Sciatic nerve (tissue), 2 donors: ENCODE data around the gene EID3. TPM values are rescaled to one million over a fixed set of nuclear protein-coding genes. Genes with fewer than 3 reads are reported as not detected.

ENCODE experiments used
- ATAC-seq: fragments of 200-7000 bp; cut with Tn5 transposase; one replicate; pipeline ENCODE4 v1.9.1; 2020; ENCODE audit warnings: mild to moderate bottlenecking, moderate library complexity
- DNase-seq: peaks from one replicate; pipeline ENCODE4 v3.0.0-alpha.2; 2020; ENCODE audit warnings: low spot score
- intact Hi-C: fragments of 100-400 bp; cut with DNase I; formaldehyde crosslinking; loops from one replicate; pipeline ENCODE4 v1.14.2; 2022
- total RNA-seq: library from RNA; stranded (reverse); fragmentation: NEBNext Ultra II Directional; extraction: Animal tissue kit (Norgen Biotek cat#: 25700); gene quantifications from one replicate; pipeline ENCODE4 v1.2.1, GENCODE V29; 2021
- donor health status: DM: no; HTN: no; CAD: no.
- donor health status: DM: no; HTN: no; CAD: no.

Gene EID3
- total RNA-seq, 1 donor from 2014 or later: 8.5 TPM

DNA sequence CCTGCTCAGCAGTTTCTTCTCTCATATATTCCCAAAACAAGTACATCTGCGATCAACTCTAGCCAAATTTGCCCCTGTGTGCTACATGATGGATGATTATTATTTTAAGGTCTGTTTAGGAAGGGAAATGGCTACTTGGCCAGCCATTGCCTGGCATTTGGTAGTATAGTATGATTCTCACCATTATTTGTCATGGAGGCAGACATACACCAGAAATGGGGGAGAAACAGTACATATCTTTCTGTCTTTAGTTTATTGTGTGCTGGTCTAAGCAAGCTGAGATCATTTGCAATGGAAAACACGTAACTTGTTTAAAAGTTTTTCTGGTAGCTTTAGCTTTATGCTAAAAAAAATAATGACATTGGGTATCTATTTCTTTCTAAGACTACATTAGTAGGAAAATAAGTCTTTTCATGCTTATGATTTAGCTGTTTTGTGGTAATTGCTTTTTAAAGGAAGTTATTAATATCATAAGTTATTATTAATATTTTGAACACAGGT is 45.5 kb downstream of the EID3 start:
- intact Hi-C loops: no loop called here
- DNase-seq (no peak), ATAC-seq (no peak)

DNA sequence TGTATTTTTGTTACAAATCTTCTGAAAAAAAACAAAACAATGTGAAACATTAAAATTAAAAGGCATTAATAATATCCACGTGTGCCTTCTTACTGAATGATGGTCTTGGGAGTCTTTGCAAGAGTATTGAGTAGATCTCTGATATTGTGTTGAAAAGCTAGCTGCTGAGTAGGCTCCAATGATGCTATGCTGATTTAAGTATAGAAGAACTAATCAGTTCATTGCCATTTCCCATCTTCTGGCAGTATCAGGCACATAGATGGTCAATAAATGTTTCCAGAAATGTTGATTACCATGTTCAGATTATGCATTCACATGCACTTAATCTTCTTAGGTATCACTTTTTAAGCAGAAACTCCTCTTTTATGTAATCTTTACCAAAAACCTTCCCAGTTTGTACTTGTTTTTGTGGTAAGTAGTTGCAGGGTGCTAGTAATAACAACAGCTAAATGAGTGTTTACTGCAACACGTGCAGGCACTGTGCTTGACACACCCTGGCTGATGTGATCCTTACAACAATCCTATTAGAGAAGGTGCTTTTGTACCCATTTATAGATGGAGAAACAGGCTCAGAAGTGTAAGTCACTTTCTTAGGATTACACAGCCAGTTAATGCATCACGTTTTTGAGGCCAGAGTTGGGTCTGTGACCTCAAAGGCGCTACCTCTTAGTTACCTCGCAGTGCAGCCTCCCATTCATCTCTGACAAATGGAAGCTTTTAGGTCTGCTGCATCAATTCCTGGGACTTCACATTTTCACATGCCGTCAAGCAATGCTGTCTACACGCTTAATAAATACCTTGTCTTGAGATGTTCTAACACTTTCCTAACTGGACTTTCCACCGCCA is 46.9 kb downstream of the EID3 start:
- ATAC-seq (no peak), DNase-seq (no peak)
- intact Hi-C loops: no loop called here

DNA sequence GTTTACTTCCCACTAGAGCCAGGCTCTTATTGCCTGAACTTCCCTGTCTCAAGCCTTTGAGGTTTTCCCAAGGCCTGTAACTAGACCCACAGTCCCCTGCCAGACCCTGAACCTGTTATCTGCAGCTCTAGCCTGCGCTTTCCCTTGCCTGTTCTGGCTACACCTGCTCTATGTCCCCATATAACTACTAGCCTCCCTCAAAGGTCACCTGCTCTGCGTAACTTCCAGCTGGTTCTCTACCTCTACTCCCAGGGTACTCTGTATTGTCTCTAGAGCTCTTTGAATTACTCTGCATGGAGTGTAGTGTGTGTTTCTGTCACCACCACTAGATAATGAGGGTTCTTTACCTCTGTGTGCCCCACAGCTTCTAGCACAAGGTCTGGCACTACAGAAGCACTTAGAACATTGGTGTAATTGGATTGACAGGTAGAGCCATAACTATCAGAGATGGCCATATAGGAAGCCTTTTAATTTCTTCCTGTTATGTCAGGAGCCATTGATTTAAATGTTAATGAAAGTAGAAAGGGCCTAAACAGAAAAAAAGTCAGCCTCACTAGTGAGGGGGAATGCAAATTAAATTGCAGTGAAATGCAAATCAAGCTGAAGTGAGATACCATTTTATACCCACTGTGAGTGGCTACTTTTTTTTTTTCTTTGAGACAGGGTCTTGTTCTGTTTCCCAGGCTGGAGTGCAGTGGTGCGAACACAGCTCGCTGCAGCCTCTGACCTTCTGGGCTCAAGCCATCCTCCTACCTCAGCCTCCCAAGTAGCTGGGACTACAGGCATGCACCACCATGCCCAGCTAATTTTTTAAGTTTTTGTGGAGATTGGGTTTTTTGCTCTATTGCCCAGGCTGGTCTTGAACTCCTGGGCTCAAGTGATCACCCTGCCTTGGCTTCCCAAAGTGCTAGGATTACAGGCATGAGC is 47.8 kb downstream of the EID3 start:
- ATAC-seq (no peak), DNase-seq (no peak)
- intact Hi-C loops: no loop called here

DNA sequence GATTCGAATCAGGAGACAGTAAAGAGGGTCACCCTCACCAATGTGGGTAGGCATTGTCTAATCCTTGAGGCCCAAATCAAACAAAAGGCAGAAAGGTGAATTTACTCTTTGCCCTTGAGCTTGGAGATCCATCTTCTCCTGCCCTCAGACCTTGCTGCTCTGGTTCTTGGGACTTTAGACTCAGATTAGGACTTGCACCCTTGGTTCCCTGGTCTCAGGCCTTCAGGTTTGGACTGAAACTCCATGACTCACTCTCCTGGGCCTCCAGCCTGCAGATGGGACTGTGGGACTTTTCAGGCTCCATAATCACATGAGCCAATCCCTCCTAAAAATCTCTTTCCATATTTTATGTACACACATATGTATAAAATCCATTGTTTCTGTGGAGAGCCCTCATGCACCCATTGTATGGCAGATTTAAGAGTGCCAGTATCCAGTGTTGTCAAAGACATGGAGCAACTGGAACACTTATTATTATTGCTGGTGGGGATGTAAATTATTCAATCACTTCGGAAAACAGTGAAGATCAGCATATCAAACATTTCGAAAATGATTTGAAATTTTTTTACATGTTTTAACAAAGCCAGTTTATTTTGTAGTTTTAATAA is 48.7 kb downstream of the EID3 start:
- DNase-seq (no peak), ATAC-seq (peak; percentile 32)
- intact Hi-C loops: no loop called here

DNA sequence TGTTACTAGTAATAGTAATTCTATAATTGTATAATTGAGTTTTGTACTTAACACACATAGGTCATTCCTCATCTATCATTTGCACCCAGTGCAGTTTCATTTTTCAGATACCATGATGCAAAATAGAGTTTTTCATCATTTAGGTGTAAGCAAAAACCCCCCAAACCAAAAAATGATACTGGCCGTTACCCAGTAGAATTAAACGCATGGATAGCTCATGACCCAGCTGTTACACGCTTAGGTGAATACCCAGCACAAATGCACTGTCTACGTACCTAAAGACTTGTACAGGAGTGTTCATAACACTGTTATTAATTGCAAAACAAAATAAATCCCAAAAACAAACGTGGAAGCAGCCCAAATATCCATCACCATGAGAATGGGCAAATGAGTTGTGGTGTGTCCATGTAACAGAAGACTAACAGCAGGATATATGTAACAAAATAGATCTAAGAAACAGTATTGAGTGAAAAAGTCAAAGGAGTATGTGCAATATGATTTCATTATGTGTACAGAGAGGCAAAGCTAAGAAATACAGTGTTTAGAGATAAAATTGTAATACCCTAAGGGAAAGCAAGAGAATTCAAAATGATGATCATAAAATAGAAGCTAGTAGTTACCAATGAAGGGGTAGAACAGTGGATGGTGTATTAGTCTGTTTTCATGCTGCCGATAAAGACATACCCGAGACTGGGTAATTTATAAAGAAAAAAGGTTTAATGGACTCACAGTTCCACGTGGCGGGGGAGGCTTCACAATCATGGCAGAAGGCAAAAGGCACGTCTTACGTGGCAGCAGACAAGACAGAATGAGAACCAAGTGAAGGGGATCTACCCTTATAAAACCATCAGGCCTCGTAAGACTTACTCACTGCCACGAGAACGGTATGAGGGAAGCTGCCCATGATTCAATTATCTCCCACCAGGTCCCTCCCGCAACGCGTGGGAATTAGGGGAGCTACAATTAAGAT is 49.8 kb downstream of the EID3 start:
- DNase-seq (no peak), ATAC-seq (no peak)
- intact Hi-C loops: no loop called here

DNA sequence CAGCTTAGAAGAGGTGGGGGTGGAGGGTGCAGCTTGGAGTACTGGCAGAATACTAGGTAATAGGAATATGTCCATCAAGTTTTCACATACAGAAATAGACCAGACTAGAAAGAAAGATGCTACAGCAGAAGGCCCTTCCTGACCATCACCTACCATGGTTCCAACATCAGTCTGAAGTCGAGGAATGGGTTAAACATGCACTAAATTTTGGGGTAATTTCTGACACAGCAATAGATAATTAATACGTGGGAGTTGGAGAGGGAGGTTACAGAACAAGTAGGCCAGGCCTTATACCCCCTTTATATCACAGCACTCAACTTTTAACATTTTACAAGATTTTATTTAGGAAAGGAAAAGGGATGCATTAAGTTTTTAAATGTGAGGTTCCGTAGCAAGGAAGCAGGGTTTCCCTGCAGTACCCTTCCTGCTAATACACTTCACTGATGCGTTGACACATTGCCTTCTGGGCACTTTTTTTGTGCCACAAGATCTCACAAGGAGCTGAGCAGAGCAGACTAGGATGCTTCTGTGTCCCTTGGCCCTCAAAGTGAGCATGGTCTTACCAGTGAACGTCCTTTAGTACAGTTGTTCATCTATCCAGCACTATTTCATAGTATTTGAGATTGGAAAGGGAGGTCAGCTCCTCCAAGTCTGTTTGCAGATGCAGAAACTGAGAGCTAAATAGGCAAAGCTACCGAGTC is 50.8 kb downstream of the EID3 start:
- no peak for DNase-seq
- no peak for ATAC-seq
- intact Hi-C loops: no loop called here

Other genes starting within 250 kb of the EID3 start
- gene HCFC2, start 239.2 kb upstream of the EID3 start, total RNA-seq: 37.2 TPM
- gene NFYB, start 165.5 kb upstream of the EID3 start, total RNA-seq: 47.9 TPM
- 98.8 TPM for gene TXNRD1, start 88.0 kb upstream of the EID3 start, total RNA-seq
- 19.2 TPM for gene CHST11, start 153.2 kb downstream of the EID3 start, total RNA-seq